SH-SY5Y (cell line): ENCODE results near the gene DUS2.

ENCODE experiments used
- GATA2 ChIP-seq: IDR thresholded peaks from 2 replicates; pipeline ENCODE4 v1.6.1; 2011; ENCODE audit warnings: mild to moderate bottlenecking, low read depth, low read length
- GATA3 ChIP-seq: IDR thresholded peaks from 2 replicates; pipeline ENCODE4 v1.6.1; 2011; ENCODE audit warnings: low read depth, mild to moderate bottlenecking, low read length, moderate library complexity

DNA sequence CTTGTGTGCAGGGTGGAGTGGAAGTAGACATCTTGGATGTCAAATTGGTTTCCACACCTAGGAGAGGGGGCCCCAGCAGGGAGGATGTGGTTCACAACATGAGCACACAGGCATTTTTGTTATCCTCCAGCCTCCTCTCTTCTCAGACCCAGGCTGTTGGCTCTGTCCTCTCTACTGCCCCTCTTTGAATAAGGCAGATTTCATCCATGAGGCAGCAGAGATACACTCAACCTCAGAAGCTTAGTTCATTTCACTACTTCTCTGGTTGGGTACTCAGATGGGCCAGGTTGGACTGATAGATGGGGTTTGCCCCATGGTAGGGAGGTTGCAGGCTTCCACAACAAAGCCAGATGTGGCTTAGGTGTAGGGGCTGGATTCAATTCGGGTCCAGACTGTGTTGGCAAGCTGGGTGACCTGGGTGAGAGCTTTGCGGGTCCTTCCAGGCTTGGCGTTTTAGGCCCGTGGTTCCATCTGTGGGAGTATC, 39.9 kb downstream of the DUS2 start:
- TF ChIP-seq GATA2, result no peak
- no peak for TF ChIP-seq GATA3
